GM19043 (cell line): ENCODE data around the gene COL5A3.

Experiments
- ATAC-seq: cut with Tn5 transposase; IDR thresholded peaks from one replicate; pipeline ENCODE4 v1.9.1; 2021; ENCODE audit warnings: low read depth; ENCODE audit not compliant: unreplicated experiment

The COL5A3 gene

GRCh38 chr19:9911524-9912185, 98.6 kb downstream of the COL5A3 start:
- ATAC-seq, result no peak

GRCh38 chr19:9910625-9911024, 99.7 kb downstream of the COL5A3 start:
- no peak for ATAC-seq
